ENCODE results near the gene CCDC116. TPM values are rescaled to one million over a fixed set of nuclear protein-coding genes. Genes with fewer than 3 reads are reported as not detected.

CCDC116 gene
- total and polyA plus RNA-seq, 10 of the 15 experiments (the other 5 are each of a cell fraction or from before 2014, with no cell fraction given), result 0.04 to 0.18 (median 0.04) TPM; not detected in 6

GRCh38 chr22:21657360-21658032, 24.9 kb downstream of the CCDC116 start:
- in situ Hi-C loops (cut with MboI) (no loop called here), intact Hi-C loops (cut with micrococcal nuclease; ENCODE audit: unreplicated experiment) (no loop called here)
- Histone ChIP-seq H3K27me3 (replicated peaks in 1 of 2; ENCODE audit: control insufficient read depth in 2 of 2, insufficient read depth in 2 of 2, low read length in 1 of 2) (no peaks in the 10 kb centered on the region), H3K79me2 (ENCODE audit: control insufficient read depth, insufficient read depth, low read length) (peaks cover 3% of the 10 kb centered on the region), H3K9me3 (replicated peaks; ENCODE audit: control insufficient read depth, insufficient read depth, low read length) (no peaks in the 10 kb centered on the region), H3K36me3 (ENCODE audit: control insufficient read depth in 2 of 2, insufficient read depth in 2 of 2, low read length in 1 of 2) (peaks cover 0 to 3% of the 10 kb centered on the region in 2 experiments; a peak in 2 of 4 replicates), H3K4me2 (ENCODE audit: control insufficient read depth, insufficient read depth) (peak overlapping the region; percentile 93), H3K4me1 (ENCODE audit: control insufficient read depth, insufficient read depth, low read length) (no peaks in the 10 kb centered on the region; the same call in 1 of the 2 replicates), H3K27ac (ENCODE audit: control insufficient read depth, insufficient read depth) (no peak overlapping the region), H3K9ac (ENCODE audit: control insufficient read depth, insufficient read depth, low read length) (peak overlapping the region; percentile 48), H2AFZ (ENCODE audit: control insufficient read depth, low read depth, low read length) (peak overlapping the region; percentile 84), H4K20me1 (ENCODE audit: control insufficient read depth, insufficient read depth) (no peaks in the 10 kb centered on the region), H3K4me3 (peak overlapping the region; percentile 75; the same call in 1 of the 2 replicates)
- 3% methylated on average over 62 of the region's 79 CpGs for WGBS (ENCODE audit: insufficient coverage, insufficient replicate concordance, low lambda C conversion rate, missing lambda C conversion rate)
- ChIA-PET CTCF (interaction anchor here (0.6 to 1.2 kb wide), 4 partner anchors 11 to 73 kb away, joined by 3 to 4 read pairs (median 4); partner anchors contain the start of gene SDF2L1), RAD21 (ENCODE audit: unreplicated experiment) (interaction anchor here (1.5 kb wide), 1 partner anchor 16 kb away, joined by 4 read pairs; the partner anchor contains the start of gene SDF2L1), POLR2A (no interaction called here), SMC1A (ENCODE audit: uncharacterized antibody, unreplicated experiment) (interaction anchor here (0.9 kb wide), 1 partner anchor 14 kb away, joined by 3 read pairs; no protein-coding TSS in a partner anchor)
- DNase-seq (ENCODE audit: low read depth, low spot score) (peak; percentile 39), ATAC-seq (peak; percentile 97), FAIRE-seq (no peak)
- BruUV-seq (replicated peaks), result no TSS peak
- no peak for TF ChIP-seq IKZF2 (IDR thresholded peaks at IDR 0.05)
- TF ChIP-seq FOXK2 (IDR thresholded peaks at IDR 0.05), result no peak
- TF ChIP-seq SUPT20H (IDR thresholded peaks at IDR 0.05; ENCODE audit: borderline replicate concordance, control insufficient read depth, low read depth, low read length), result no peak
- TF ChIP-seq IRF3 (IDR thresholded peaks at IDR 0.05), result no peak
- TF ChIP-seq HDAC2 (IDR thresholded peaks at IDR 0.05), result no peak
- no peak for TF ChIP-seq ESRRA (IDR thresholded peaks at IDR 0.05; ENCODE audit: low read length)
- no peak for TF ChIP-seq MLLT1 (IDR thresholded peaks at IDR 0.05)
- no peak for TF ChIP-seq YBX1 (IDR thresholded peaks at IDR 0.05)
- TF ChIP-seq EED (IDR thresholded peaks at IDR 0.05; ENCODE audit: low read depth), result no peak
- TF ChIP-seq SMAD1 (IDR thresholded peaks at IDR 0.05; ENCODE audit: low read depth, partially characterized antibody), result no peak
- no peak for TF ChIP-seq JUNB (IDR thresholded peaks at IDR 0.05)
- TF ChIP-seq SKIL (IDR thresholded peaks at IDR 0.05; ENCODE audit: low read depth, poor library complexity, severe bottlenecking), result no peak
- no peak for TF ChIP-seq NFXL1 (IDR thresholded peaks at IDR 0.05; ENCODE audit: borderline replicate concordance)
- TF ChIP-seq RAD51 (IDR thresholded peaks at IDR 0.05), result no peak
- TF ChIP-seq HSF1 (IDR thresholded peaks at IDR 0.05; ENCODE audit: low read depth, low read length), result no peak
- TF ChIP-seq TAF1 (IDR thresholded peaks at IDR 0.05; ENCODE audit: borderline replicate concordance, low read depth, low read length), result no peak
- TF ChIP-seq JUND (IDR thresholded peaks at IDR 0.05; ENCODE audit: low read depth, low read length), result no peak
- no peak for TF ChIP-seq BCL11A (IDR thresholded peaks at IDR 0.05; ENCODE audit: low read depth, low read length)
